Esophagus muscularis mucosa (tissue), 3 donors: ENCODE measurements around the gene GSE1.

Experiments used
- POLR2A ChIP-seq: fragments of 450-650 bp; IDR thresholded peaks from one replicate; pipeline ENCODE4 v1.6.1; 2017; ENCODE audit warnings: antibody characterized with exemption, moderate library complexity, mild to moderate bottlenecking, low read depth
- POLR2AphosphoS5 ChIP-seq, 2 donors: sonication (generic); formaldehyde crosslinking; IDR thresholded peaks; one replicate each; pipeline ENCODE4 v1.6.1; 2017; ENCODE audit warnings: antibody characterized with exemption in 2 of 2
- TF ChIP-seq, protein P1 (sequence below), 3 experiments: fragments of 200-600 bp in 2 of 3; fragments of 450-650 bp in 1 of 3; sonication (generic) in 2 of 3; IDR thresholded peaks; one replicate each; pipeline ENCODE4 v1.5.1; 2017 to 2019; ENCODE audit warnings: antibody characterized with exemption in 3 of 3, mild to moderate bottlenecking in 2 of 3, moderate library complexity in 1 of 3

DNA sequence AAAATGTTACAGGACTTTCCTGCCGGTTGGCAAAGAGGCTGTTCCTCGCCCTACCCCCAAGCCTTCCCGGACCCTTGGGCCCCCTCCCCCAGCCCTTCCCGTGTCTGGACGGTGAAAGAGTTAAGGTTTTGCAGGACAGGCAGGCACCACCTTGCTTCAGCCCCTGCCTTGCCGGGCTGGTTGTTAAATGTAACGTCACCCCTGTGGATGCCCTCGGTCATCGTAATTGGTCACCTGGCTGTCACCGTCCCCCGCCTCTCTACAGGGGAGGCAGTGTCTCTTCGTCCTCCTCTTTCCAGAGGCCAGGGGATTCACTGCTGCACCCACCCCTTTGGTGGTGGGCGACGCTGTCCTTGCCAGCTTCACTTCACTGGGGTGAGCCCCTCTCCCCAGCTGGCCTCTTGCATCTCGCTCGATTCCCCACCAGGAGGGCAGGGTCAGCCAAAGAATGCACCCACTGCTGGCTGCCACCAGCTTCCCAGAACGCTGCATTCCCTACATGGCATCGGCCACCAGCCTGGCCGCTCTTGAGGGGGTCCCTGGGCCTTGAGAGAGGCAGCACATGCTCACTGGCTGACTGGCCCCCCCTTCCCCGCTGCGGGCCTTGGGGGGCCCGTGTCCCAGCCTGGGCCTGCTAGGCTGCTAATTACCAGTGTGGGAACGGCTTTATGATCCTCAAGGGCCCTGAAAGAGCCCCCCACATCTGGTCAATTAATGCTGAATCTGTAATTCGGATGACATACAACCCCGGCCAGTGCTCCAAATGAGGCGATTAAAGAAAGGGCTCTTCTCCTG is 25.2 kb upstream of the GSE1 start:
- TF ChIP-seq, protein P1, sequence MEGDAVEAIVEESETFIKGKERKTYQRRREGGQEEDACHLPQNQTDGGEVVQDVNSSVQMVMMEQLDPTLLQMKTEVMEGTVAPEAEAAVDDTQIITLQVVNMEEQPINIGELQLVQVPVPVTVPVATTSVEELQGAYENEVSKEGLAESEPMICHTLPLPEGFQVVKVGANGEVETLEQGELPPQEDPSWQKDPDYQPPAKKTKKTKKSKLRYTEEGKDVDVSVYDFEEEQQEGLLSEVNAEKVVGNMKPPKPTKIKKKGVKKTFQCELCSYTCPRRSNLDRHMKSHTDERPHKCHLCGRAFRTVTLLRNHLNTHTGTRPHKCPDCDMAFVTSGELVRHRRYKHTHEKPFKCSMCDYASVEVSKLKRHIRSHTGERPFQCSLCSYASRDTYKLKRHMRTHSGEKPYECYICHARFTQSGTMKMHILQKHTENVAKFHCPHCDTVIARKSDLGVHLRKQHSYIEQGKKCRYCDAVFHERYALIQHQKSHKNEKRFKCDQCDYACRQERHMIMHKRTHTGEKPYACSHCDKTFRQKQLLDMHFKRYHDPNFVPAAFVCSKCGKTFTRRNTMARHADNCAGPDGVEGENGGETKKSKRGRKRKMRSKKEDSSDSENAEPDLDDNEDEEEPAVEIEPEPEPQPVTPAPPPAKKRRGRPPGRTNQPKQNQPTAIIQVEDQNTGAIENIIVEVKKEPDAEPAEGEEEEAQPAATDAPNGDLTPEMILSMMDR (IDR thresholded peaks at IDR 0.05), result no peak
- TF ChIP-seq POLR2AphosphoS5 (IDR thresholded peaks at IDR 0.05) (no peak), POLR2A (no peak)
